ENCODE data around the gene ALDH2.
"Not testable (repeated sequence)": the region's sequence is repeated elsewhere in the genome, so short reads cannot be mapped to it uniquely, and the experiment has no call there.

The ALDH2 gene

GRCh38 chr12:111789779-111790178 is 23.0 kb downstream of the ALDH2 start:
- no peak for DNase-seq (ENCODE audit: low read depth)

GRCh38 chr12:111791507-111791906 is 24.8 kb downstream of the ALDH2 start:
- no peak for DNase-seq (ENCODE audit: low read depth)

GRCh38 chr12:111792155-111792855 is 25.6 kb downstream of the ALDH2 start:
- peak; percentile 43 for DNase-seq (ENCODE audit: low read depth)

DNA sequence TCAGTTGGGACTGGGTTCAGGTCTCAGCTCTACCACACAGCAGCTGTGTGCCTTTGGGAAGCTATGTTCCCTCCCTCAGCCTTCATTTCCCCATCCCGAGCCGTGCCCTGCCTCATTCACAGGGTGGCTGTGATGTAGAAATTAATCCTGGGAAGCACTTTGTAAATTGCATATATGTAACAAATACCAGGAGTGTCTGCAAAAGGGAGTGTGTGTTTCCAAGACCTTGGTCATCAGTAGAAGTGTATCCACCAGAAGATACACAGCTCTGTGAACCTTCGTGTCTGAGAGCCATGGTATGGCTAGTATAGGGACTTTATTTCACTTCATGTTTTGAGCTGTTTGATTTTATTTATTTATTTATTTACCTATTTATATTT is 26.1 kb downstream of the ALDH2 start:
- no peak for DNase-seq (ENCODE audit: low read depth)

DNA sequence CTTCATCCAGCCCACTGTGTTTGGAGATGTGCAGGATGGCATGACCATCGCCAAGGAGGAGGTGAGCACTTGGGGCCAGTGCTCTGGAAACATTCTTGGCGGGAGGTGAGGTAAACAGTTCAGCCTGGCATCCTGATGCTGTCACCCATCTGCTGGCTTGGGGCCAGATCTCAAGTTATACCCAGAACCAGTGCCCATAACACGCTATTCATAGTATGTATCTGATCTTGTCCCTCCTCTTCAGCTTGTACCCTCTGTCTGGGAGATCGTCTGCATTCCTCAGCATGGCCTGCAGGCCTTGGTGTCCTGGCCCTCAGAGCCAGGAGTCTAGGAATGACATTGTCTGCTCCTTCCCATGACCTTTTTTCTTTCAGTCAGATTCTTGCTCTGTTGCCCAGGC is 31.4 kb downstream of the ALDH2 start:
- DNase-seq (ENCODE audit: low read depth) = no peak

GRCh38 chr12:111799758-111800157 is 33.0 kb downstream of the ALDH2 start:
- DNase-seq (ENCODE audit: low read depth) = no peak

GRCh38 chr12:111803038-111803626 is 36.4 kb downstream of the ALDH2 start:
- DNase-seq (ENCODE audit: low read depth) = no peak

DNA sequence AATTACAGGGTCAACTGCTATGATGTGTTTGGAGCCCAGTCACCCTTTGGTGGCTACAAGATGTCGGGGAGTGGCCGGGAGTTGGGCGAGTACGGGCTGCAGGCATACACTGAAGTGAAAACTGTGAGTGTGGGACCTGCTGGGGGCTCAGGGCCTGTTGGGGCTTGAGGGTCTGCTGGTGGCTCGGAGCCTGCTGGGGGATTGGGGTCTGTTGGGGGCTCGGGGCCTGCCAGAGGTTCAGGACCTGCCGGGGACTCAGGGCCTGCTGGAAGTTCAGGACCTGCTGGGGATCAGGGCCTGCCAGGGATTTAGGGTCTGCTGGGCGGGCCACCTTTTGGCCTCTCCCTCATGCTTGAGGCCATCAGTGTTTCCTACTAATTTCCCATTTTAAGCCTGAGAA is 37.1 kb downstream of the ALDH2 start:
- no peak for DNase-seq (ENCODE audit: low read depth)

- DNase-seq (ENCODE audit: low read depth) = no peak
Measured at GRCh38 chr12:111806304-111806703, 39.6 kb downstream of the ALDH2 start.

- no peak for DNase-seq (ENCODE audit: low read depth)
Measured at GRCh38 chr12:111807232-111807631, 40.5 kb downstream of the ALDH2 start.

DNA sequence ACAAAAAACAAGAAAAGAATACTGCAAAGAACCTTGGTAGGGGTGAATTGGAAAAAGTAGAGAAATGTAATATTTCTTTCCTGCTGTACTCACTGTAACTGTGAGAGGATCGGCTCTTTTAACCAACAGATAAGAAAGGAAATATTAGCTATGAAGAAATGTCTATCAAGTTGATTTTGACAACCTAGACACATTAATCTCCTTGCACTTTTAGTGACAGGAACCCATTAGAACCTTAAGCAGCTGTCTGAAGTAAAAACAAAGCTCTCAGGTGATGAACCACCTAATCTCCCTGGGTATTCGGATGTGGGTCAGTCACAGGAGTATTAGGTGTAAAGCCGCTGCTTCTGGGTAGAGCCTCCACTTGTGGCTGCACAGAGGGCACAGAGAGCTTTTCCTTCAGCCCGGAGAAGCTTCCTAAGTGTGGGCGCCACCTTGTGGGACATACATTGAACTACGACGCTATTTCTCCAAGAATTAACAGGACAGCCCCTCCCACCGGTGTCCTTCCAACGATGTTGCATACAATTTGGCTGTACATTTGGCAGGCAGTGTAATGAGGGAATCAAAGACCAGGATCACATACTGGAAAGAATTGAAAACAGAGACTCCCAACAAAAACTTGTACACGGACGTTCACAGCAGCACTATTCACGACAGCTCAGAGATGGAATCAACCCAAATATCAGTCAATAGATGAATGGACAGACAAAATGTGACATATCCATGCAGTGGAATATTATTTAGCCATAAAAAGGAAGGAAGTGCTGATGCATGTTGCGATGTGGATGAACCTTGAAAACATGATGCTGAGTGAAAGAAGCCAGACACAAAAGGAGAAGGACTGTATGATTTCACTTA is 46.4 kb downstream of the ALDH2 start:
- DNase-seq (ENCODE audit: low read depth) = peak; percentile 87

DNA sequence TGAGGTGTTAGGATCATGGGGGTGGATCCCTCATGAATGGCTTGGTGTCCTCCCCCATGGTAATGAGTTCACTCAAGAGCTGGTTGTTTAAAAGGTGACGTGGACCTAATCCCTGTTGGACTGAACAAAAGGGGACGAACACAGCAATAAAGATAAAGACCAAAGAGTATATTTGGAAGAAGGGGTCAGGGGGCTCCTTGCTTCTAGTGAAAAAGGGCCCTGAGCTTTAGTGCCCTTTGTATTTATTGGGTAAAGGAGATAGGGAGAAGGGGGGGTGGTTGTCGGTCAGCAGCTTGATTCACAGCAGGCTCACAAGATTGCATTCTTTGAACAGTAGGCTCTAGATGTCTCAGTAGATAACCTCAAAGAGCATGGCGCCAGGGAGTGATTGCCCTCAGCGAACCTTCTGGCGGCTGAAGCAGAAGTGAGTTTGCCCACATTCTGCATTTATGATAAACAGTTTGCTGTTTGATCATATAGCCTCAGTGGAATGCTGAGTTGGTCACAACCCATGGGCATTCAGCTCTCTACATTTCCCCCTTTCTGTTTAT is 49.4 kb downstream of the ALDH2 start:
- no peak for DNase-seq (ENCODE audit: low read depth)

DNA sequence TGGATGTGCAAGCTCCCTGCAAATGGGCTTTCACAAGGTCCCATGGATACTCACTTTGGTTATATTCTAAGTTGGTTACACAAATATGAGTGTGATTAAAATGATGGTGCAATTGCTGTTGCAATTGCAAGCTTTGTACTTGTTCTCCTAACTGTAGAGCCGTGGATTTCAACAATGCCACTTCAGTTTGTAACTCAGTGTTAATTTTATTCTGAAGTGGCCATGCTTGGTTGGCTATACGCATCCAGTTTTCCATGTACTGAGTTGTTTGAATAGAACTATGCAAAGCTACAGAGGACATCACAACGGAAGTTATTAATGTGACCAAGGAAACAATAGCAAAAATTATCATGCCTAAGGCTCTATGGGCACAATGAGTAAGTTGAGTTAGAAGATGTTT is 50.2 kb downstream of the ALDH2 start:
- not testable (repeated sequence) for DNase-seq (ENCODE audit: low read depth)

GRCh38 chr12:111818340-111818739 is 51.6 kb downstream of the ALDH2 start:
- no peak for DNase-seq (ENCODE audit: low read depth)

DNA sequence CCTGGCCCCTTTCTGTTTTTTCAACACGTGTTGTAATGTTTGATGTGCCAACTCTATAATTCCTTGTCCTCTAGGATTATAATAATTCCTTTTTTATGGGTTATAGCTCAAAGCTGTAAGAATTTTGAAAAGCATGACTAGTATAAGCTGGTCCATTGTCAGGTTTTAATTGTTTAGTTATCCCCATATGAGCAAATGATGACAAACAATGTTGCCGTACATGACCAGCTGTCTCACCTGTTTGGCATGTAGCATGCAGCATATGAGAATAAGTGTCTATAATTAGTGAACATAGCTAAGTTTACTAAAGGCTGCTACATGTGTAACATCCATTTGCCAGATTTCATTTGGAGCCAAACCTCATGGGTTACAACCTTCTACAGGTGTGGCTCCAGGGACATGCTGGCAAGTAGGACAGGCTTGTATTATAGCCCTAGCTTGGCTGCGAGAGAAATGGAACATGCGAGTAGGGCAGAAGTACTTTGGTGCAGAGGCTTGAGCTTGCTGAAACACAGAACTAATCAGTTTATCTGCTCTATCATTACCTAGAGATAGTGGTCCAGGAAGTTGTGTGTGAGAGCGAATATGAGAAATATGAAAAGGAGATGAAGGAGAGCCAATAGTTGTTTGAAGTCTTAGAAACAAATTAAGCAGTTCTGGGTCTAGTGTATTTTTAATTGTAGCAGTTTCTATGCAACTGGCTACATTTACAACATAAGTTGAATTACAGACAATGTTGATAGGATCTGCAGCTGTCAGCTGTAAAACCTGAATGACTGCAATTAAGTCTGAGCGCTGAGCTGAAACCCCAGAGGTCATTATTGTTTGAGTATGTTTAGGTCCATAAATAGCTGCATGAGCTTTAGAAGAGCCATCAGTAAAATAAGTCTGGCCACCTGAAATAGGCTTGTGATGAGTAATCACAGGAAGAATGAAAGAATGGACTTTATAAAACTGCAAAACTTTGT is 52.7 kb downstream of the ALDH2 start:
- no peak for DNase-seq (ENCODE audit: low read depth)

DNA sequence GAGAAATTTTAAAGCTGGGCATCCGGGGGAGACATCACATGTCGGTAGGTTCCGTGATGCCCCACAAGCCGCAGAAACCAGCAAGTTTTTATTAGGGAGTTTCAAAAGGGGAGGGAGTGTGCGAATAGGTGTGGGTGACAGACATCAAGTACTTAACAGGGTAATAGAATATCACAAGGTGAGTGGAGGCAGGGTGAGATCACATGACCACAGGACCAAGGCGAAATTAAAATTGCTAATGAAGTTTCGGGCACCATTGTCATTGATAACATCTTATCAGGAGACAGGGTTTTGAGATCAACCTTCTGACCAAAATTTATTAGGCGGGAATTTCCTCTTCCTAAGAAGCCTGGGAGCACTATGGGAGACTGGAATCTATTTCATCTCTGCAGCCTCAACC is 54.1 kb downstream of the ALDH2 start:
- DNase-seq (ENCODE audit: low read depth) = not testable (repeated sequence)

DNA sequence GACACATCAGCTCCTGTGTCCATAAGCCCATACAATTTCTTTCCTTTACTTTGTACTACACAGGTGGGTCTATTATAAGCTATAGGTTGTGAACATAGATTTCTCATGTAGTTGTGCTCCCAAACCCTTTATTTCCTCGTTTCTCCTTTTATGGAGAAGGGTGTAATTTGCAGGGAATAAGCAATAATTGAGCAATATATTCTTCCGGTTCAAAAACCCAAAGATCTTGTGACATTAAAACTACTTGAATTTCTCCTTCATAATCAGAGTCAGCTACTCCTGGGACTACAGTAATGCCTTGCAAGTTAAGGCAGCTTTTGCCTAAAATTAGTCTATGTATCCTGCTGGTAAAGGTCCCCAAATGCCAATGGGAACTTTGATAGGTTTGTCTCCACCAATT is 56.2 kb downstream of the ALDH2 start:
- peak; percentile 24 for DNase-seq (ENCODE audit: low read depth)

DNA sequence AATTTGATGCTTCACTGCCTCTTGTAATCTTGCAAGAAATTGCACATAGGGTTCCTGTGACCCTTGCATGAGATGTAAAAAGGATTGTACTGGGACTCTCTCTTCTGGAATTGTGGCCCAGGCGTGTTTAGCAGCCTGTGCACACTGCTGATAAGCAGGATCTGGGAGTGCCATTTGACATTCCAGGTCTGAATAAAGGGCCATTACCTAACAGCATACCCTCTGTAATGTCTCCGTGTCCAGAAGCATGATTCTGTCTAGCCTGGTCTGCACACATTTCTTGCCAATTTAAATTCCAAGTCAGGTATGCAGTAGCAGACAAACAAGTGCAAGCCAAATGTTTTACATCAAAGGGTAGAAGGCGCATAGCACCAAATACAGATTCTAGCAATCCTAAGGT is 57.2 kb downstream of the ALDH2 start:
- no peak for DNase-seq (ENCODE audit: low read depth)

DNA sequence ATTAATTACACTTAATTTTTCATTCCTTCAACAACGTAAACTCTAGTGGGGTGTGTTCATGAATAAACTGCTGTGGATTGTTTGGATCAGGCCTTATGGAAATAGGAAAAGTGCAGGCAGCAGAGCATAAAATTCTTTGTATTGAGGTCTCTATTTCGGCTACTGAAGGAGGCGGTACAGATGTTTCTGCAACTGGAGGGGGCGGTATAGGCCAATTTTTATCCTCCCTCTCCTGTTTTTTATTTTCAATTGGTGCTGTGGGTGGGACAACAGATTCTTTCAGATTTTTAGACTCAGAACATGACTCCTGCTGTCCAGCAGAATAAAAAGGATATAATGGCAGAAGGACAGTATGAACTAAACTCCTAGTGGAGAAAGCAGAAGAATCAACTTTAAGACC is 57.6 kb downstream of the ALDH2 start:
- not testable (repeated sequence) for DNase-seq (ENCODE audit: low read depth)

DNA sequence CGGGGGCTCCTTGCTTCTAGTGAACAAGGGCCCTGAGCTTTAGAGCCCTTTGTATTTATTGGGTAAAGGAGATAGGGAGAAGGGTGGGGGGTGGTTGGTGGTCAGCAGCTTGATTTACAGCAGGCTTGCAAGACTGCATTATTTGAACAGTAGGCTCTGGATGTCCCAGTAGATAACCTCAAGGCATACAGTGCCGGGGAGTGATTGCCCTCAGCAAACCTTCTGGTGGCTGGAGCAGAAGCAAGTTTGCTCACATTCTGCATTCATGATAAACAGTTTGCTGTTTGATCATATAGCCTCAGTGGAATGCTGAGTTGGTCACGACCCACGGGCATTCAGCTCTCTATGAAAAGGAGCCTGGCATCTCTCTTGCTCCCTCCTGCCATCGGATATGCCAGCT is 58.8 kb downstream of the ALDH2 start:
- no peak for DNase-seq (ENCODE audit: low read depth)

- peak; percentile 90 for DNase-seq (ENCODE audit: low read depth)
Measured at GRCh38 chr12:111826316-111826715, 59.6 kb downstream of the ALDH2 start.

GRCh38 chr12:111826992-111827391 is 60.3 kb downstream of the ALDH2 start:
- no peak for DNase-seq (ENCODE audit: low read depth)

Data from fibroblast of gingiva (primary cell).